Non-pigmented ciliary epithelial cell (primary cell): ENCODE measurements around the gene ZNF613.
"Not testable (repeated sequence)": the region's sequence is repeated elsewhere in the genome, so short reads cannot be mapped to it uniquely, and the experiment has no call there.

ENCODE experiments used
- DNase-seq: peaks from one replicate; pipeline ENCODE4 v3.0.0-alpha.2; 2010; ENCODE audit warnings: low read depth

ZNF613 gene

GRCh38 chr19:51926784-51927741 is at the start of gene ZNF613:
Gene ZNF613 (plus strand): TSS chr19:51927472. CDS start chr19:51936221, 8,749 bp downstream.
- peak; percentile 79 for DNase-seq

GRCh38 chr19:51882518-51882917 is 44.8 kb upstream of the ZNF613 start:
- no peak for DNase-seq

GRCh38 chr19:51884713-51885112 is 42.6 kb upstream of the ZNF613 start:
- DNase-seq, result no peak

GRCh38 chr19:51887522-51888498 is 39.5 kb upstream of the ZNF613 start, which contains the start of gene ZNF577:
Gene ZNF577 (minus strand): TSS chr19:51887951. CDS start chr19:51880382, 7,569 bp downstream.
- DNase-seq, result peak; percentile 61

GRCh38 chr19:51889934-51890333 is 37.3 kb upstream of the ZNF613 start:
- DNase-seq, result no peak

GRCh38 chr19:51891193-51891747 is 36.0 kb upstream of the ZNF613 start:
- DNase-seq, result no peak

GRCh38 chr19:51901860-51902259 is 25.4 kb upstream of the ZNF613 start:
- no peak for DNase-seq

- no peak for DNase-seq
These were observed 24.1 kb upstream of the ZNF613 start for GRCh38 chr19:51903192-51903591.

GRCh38 chr19:51904331-51905165 is 22.7 kb upstream of the ZNF613 start, which contains the start of gene ZNF649:
Gene ZNF649 (minus strand): TSS chr19:51905017. CDS start chr19:51900107, 4,910 bp downstream.
- peak; percentile 44 for DNase-seq

GRCh38 chr19:51905206-51905605 is 22.1 kb upstream of the ZNF613 start:
- DNase-seq, result no peak

GRCh38 chr19:51905639-51906038 is 21.6 kb upstream of the ZNF613 start:
- not testable (repeated sequence) for DNase-seq

GRCh38 chr19:51906108-51906507 is 21.2 kb upstream of the ZNF613 start:
- not testable (repeated sequence) for DNase-seq

GRCh38 chr19:51907981-51908380 is 19.3 kb upstream of the ZNF613 start:
- DNase-seq, result not testable (repeated sequence)

GRCh38 chr19:51915324-51915867 is 11.9 kb upstream of the ZNF613 start:
- no peak for DNase-seq

GRCh38 chr19:51916167-51916566 is 11.1 kb upstream of the ZNF613 start:
- DNase-seq, result no peak

- no peak for DNase-seq
These were observed 7.7 kb upstream of the ZNF613 start for GRCh38 chr19:51919606-51920005.

- DNase-seq, result no peak
These were observed 5.3 kb upstream of the ZNF613 start for GRCh38 chr19:51921949-51922348.

GRCh38 chr19:51926426-51926783 is 867 bp upstream of the ZNF613 start:
- DNase-seq, result no peak

- no peak for DNase-seq
These were observed 587 bp downstream of the ZNF613 start for GRCh38 chr19:51927859-51928258.

- DNase-seq, result no peak
These were observed 4.6 kb downstream of the ZNF613 start for GRCh38 chr19:51931921-51932320.

GRCh38 chr19:51938936-51939335 is 11.7 kb downstream of the ZNF613 start:
- no peak for DNase-seq
